ENCODE results near the gene ZNF708. TPM values are rescaled to one million over a fixed set of nuclear protein-coding genes. Genes with fewer than 3 reads are reported as not detected.
"Not testable (repeated sequence)": the region's sequence is repeated elsewhere in the genome, so short reads cannot be mapped to it uniquely, and the experiment has no call there.

The ZNF708 gene
- total RNA-seq, 2 experiments from 2014 or later: 15.5 to 16.4 TPM

- no peak for ATAC-seq (ENCODE audit: poor library complexity)
- DNase-seq: no peak
- no peak for TF ChIP-seq CTCF (IDR thresholded peaks at IDR 0.05)
- H3K27ac Mint-ChIP-seq: no peak overlapping the region
- ChIA-PET POLR2A (no interaction called here), CTCF (no interaction called here)
- H3K4me3 Mint-ChIP-seq: no peak overlapping the region
- intact Hi-C loops (cut with DNase I, micrococcal nuclease): no loop called here
- no peaks in the 10 kb centered on the region for H3K36me3 Mint-ChIP-seq (ENCODE audit: low read depth)
- no peak overlapping the region for H3K27ac ChIP-seq (ENCODE audit: low read depth in 1 of 2, low read length in 2 of 2)
- H3K4me1 ChIP-seq (ENCODE audit: insufficient read depth, low read length): no peaks in the 10 kb centered on the region
- peaks cover 0 to 41% of the 10 kb centered on the region in 2 experiments for H3K9me3 ChIP-seq (ENCODE audit: control insufficient read depth in 1 of 2, insufficient read depth in 1 of 2, low read length in 2 of 2)
- H3K27me3 ChIP-seq (ENCODE audit: control insufficient read depth in 1 of 2, insufficient read depth in 2 of 2, low read length in 2 of 2): peaks cover 0 to 3% of the 10 kb centered on the region in 2 experiments
- H3K27me3 Mint-ChIP-seq: no peaks in the 10 kb centered on the region
- H3K4me3 ChIP-seq (ENCODE audit: low read length): no peak overlapping the region
- peaks cover 11% of the 10 kb centered on the region for H3K9me3 Mint-ChIP-seq
- no peaks in the 10 kb centered on the region for H3K36me3 ChIP-seq (ENCODE audit: insufficient read depth, low read length)
- H3K4me1 Mint-ChIP-seq (ENCODE audit: low read depth): no peaks in the 10 kb centered on the region
These were observed 68.9 kb downstream of the ZNF708 start for GRCh38 chr19:21260164-21260847.

GRCh38 chr19:21259421-21260124 is 69.6 kb downstream of the ZNF708 start:
- H3K27me3 ChIP-seq (ENCODE audit: control insufficient read depth in 1 of 2, insufficient read depth in 2 of 2, low read length in 2 of 2); H3K4me1 ChIP-seq (ENCODE audit: insufficient read depth, low read length); H3K36me3 ChIP-seq (ENCODE audit: insufficient read depth, low read length); H3K36me3 Mint-ChIP-seq (ENCODE audit: low read depth); ATAC-seq (ENCODE audit: poor library complexity); H3K27me3 Mint-ChIP-seq; H3K4me3 ChIP-seq (ENCODE audit: low read length); H3K27ac ChIP-seq (ENCODE audit: low read depth in 1 of 2, low read length in 2 of 2); POLR2A ChIA-PET; H3K4me3 Mint-ChIP-seq; DNase-seq; CTCF ChIA-PET; H3K27ac Mint-ChIP-seq; H3K4me1 Mint-ChIP-seq (ENCODE audit: low read depth); intact Hi-C loops (cut with DNase I, micrococcal nuclease): not testable (repeated sequence)
- peaks cover 11% of the 10 kb centered on the region for H3K9me3 Mint-ChIP-seq
- H3K9me3 ChIP-seq (ENCODE audit: control insufficient read depth in 1 of 2, insufficient read depth in 1 of 2, low read length in 2 of 2): peaks cover 0 to 33% of the 10 kb centered on the region in 2 experiments

- POLR2A ChIA-PET: no interaction called here
- CTCF ChIA-PET: no interaction called here
- H3K27ac ChIP-seq (ENCODE audit: low read depth in 1 of 2, low read length in 2 of 2): no peak overlapping the region
These were observed 72.5 kb downstream of the ZNF708 start for GRCh38 chr19:21256722-21257121.

More at GRCh38 chr19:21256722-21257121, 72.5 kb downstream of the ZNF708 start:
- H3K36me3 Mint-ChIP-seq (ENCODE audit: low read depth): no peaks in the 10 kb centered on the region
- ATAC-seq (ENCODE audit: poor library complexity) (no peak), DNase-seq (no peak)
- TF ChIP-seq CTCF (IDR thresholded peaks at IDR 0.05): no peak
- H3K27me3 Mint-ChIP-seq: no peaks in the 10 kb centered on the region
- no peaks in the 10 kb centered on the region for H3K36me3 ChIP-seq (ENCODE audit: insufficient read depth, low read length)
- no peak overlapping the region for H3K4me3 ChIP-seq (ENCODE audit: low read length)
- no peaks in the 10 kb centered on the region for H3K9me3 Mint-ChIP-seq
- H3K27me3 ChIP-seq (ENCODE audit: control insufficient read depth in 1 of 2, insufficient read depth in 2 of 2, low read length in 2 of 2): no peaks in the 10 kb centered on the region
- intact Hi-C loops (cut with DNase I, micrococcal nuclease): no loop called here
- H3K27ac Mint-ChIP-seq: no peak overlapping the region
- H3K4me1 Mint-ChIP-seq (ENCODE audit: low read depth): no peaks in the 10 kb centered on the region
- H3K9me3 ChIP-seq (ENCODE audit: control insufficient read depth in 1 of 2, insufficient read depth in 1 of 2, low read length in 2 of 2): peaks cover 0 to 25% of the 10 kb centered on the region in 2 experiments
- no peak overlapping the region for H3K4me3 Mint-ChIP-seq
- no peaks in the 10 kb centered on the region for H3K4me1 ChIP-seq (ENCODE audit: insufficient read depth, low read length)

Other genes with a start within 250 kb of the ZNF708 start
- 10 to 100 TPM in 1 of 2 experiments, 1 to 10 TPM in 1; 8.0 to 10.0 TPM for gene ZNF714, start 247.2 kb downstream of the ZNF708 start, total RNA-seq
- gene ZNF431, start 187.4 kb downstream of the ZNF708 start, total RNA-seq: 10 to 100 TPM; 24.6 to 25.9 TPM
- 1 to 10 TPM; 4.7 to 5.0 TPM for gene ZNF738, start 29.6 kb upstream of the ZNF708 start, total RNA-seq
- 10 to 100 TPM; 39.5 to 41.2 TPM for gene ZNF493, start 67.7 kb upstream of the ZNF708 start, total RNA-seq
- gene ZNF429, start 176.2 kb upstream of the ZNF708 start, total RNA-seq: 1 to 10 TPM; 8.0 to 9.2 TPM

Measured in CD4-positive, alpha-beta T cell (primary cell).